GM13976 (cell line): Measurements from ENCODE around the gene ACBD4.

Experiments used
- DNase-seq: peaks from one replicate; pipeline ENCODE4 v3.0.0; 2012; ENCODE audit warnings: low spot score
- in situ Hi-C: fragments of 300-500 bp; cut with MboI; formaldehyde crosslinking; loops from one replicate; pipeline ENCODE4 v1.12.0; 2022; ENCODE audit warnings: low sequenced_read_pairs, mixed read lengths, inconsistent platforms; ENCODE audit not compliant: unreplicated experiment
- TF ChIP-seq, protein P1 (sequence below): IDR thresholded peaks from 2 replicates; pipeline ENCODE4 v1.5.1; 2012; ENCODE audit warnings: borderline replicate concordance, mild to moderate bottlenecking; ENCODE audit not compliant: insufficient read depth; ENCODE audit errors: extremely low read depth, missing control alignments, control extremely low read depth

Gene ACBD4

DNA sequence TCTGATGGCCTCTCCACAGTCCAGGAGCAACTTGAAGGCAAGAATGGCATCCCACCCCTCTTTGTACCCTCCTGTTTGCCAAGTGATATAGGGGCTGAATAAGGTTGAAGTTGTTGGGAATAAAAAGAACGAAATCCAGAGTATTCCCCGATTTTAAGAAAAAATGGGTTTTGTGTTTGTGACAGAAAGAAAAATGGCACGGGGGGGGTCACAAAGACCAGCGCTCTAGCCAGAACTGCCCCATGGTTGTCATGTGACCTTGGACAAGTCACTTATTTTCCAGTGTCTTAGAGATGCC is 11.1 kb downstream of the ACBD4 start:
- DNase-seq, result no peak
- TF ChIP-seq, protein P1, sequence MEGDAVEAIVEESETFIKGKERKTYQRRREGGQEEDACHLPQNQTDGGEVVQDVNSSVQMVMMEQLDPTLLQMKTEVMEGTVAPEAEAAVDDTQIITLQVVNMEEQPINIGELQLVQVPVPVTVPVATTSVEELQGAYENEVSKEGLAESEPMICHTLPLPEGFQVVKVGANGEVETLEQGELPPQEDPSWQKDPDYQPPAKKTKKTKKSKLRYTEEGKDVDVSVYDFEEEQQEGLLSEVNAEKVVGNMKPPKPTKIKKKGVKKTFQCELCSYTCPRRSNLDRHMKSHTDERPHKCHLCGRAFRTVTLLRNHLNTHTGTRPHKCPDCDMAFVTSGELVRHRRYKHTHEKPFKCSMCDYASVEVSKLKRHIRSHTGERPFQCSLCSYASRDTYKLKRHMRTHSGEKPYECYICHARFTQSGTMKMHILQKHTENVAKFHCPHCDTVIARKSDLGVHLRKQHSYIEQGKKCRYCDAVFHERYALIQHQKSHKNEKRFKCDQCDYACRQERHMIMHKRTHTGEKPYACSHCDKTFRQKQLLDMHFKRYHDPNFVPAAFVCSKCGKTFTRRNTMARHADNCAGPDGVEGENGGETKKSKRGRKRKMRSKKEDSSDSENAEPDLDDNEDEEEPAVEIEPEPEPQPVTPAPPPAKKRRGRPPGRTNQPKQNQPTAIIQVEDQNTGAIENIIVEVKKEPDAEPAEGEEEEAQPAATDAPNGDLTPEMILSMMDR, result no peak
- in situ Hi-C loops, result no loop called here

- peak; percentile 73 for DNase-seq
- in situ Hi-C loops, result no loop called here
- TF ChIP-seq, protein P1, result no peak
Measured at GRCh38 chr17:45146890-45147580, 11.5 kb downstream of the ACBD4 start.

DNA sequence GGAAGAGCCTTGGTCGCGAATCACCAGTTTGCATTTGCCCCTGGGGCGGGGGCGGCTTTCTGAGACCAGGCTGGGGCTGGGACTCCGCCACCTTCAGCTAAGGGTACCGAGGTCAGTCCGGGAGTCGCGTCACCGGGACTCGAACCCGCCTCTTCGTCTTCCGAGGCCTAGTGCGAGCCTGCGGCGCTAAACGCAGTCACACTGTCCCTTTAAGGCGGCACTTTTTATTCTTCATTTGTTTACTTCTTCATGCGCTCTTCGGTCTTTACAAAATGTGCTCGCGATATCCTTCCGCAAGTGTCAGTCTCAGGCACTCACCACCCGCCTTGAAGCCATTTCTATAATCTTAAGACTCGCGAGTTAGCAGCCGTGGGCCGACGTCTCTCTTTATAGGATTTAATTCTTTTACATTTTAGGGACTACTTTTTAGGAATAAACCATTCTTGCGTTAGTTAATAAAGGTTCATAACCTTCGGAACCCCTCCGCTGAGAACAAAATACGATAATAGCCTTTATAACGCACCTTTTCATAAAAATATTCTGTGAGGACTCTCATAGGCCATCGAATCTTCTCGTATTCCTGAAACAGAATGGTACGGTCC is 12.2 kb downstream of the ACBD4 start:
- TF ChIP-seq, protein P1, result no peak
- in situ Hi-C loops, result no loop called here
- peak; percentile 79 for DNase-seq

DNA sequence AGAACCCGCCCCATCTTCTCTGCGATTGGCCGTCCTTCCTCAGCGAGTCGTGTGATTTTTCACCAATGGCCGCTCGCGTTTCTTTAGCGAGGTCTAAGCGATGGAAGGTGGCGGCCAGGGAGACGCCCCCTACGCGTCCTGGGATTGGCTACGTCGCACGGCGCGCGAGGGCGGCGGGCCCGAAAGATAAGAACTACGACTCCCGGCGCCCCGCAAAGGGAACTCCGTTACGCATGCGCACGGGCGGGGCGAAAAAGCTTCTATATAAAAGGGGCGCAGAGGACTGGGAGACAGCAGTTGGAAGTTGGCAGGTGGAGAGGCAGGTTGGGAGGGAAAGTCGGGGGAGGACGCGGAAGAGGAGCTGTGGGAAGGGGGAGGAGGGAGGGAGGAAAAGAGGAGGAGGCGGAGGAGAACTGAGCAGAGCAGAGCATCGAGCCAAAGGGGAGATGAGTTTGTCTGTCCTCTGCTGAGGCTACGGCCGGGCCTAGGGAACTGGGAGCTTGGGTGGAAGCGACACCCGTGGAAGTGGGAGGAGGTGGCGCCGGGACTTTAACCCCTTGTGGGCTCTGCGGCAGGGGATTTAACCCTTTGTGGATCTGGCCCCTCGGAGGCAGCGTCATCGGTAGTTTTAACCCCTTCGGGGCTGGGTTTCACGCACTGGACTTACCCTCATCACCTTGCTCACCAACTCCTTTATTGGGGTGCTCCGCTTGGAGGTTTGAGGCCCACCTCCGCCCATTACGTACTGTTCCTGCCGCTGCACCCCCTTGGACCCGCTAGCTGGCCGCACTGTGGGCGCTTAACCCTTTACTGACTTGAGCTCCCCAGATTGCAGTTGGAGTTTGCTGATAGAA is 12.9 kb downstream of the ACBD4 start, which contains the start of gene HEXIM1:
Gene HEXIM1 (plus strand): TSS at position 293 of the 854 bp plus-strand sequence. CDS start 716 bp downstream, outside the sequence.
- TF ChIP-seq, protein P1, result no peak
- peak; percentile 96 for DNase-seq
- in situ Hi-C loops, result no loop called here

GRCh38 chr17:45149037-45149668 is 13.7 kb downstream of the ACBD4 start:
- TF ChIP-seq, protein P1, result peak; percentile 94
- DNase-seq, result peak; percentile 81
- in situ Hi-C loops, result no loop called here
